Psoas muscle (tissue), 8 donors: Measurements from ENCODE around the gene SLC37A2. TPM values are rescaled to one million over a fixed set of nuclear protein-coding genes. Genes with fewer than 3 reads are reported as not detected.

Experiments used
- ATAC-seq, 4 donors: fragments of 200-7000 bp; cut with Tn5 transposase; one replicate each; pipeline ENCODE4 v1.9.1; 2020; ENCODE audit warnings: moderate library complexity in 3 of 4, mild to moderate bottlenecking in 2 of 4
- DNase-seq, 2 donors: peaks; one replicate each; pipeline ENCODE4 v3.0.0-alpha.2; 2020
- H3K27ac ChIP-seq: fragments of 200-600 bp; one replicate; pipeline ENCODE4 v1.8.0; 2022
- H3K27me3 ChIP-seq, 3 donors: fragments of 200-600 bp in 1 of 3; one replicate each; pipeline versions ENCODE4 v1.6.1 to v1.8.0; 2013 to 2022; ENCODE audit warnings: low read length in 2 of 3, mild to moderate bottlenecking in 2 of 3, moderate library complexity in 1 of 3; ENCODE audit not compliant: insufficient read depth in 3 of 3
- H3K36me3 ChIP-seq, 2 donors: fragments of 200-600 bp in 1 of 2; one replicate each; pipeline versions ENCODE4 v1.6.1 to v1.8.0; 2013 to 2022; ENCODE audit warnings: low read depth in 1 of 2, mild to moderate bottlenecking in 1 of 2, moderate library complexity in 1 of 2; ENCODE audit not compliant: insufficient read depth in 1 of 2
- H3K4me1 ChIP-seq: fragments of 200-600 bp; one replicate; pipeline ENCODE4 v1.8.0; 2022
- H3K4me3 ChIP-seq: fragments of 200-600 bp; one replicate; pipeline ENCODE4 v1.8.0; 2022; ENCODE audit warnings: mild to moderate bottlenecking
- H3K9me3 ChIP-seq: fragments of 200-600 bp; one replicate; pipeline ENCODE4 v1.8.0; 2022
- WGBS, 3 donors: extraction: QIAGEN DNeasy Blood & Tissue Kit; methylation state at CpG; one replicate each; pipeline versions ENCODE4 v1.1.6 to v1.1.7; 2013; 5-methylcytosine and 5-hydroxymethylcytosine counted together
- intact Hi-C, 2 donors: fragments of 100-400 bp; cut with DNase I; formaldehyde crosslinking; loops; one replicate each; pipeline versions ENCODE4 v1.11.0 to v1.14.2; 2022
- polyA plus RNA-seq, 3 donors: library from polyadenylated mRNA; stranded (reverse); fragments of 200-250 nt; gene quantifications; one replicate each; pipeline ENCODE4 v1.2.3, GENCODE V29; 2013
- total RNA-seq, 4 donors: library from RNA; stranded (reverse); fragmentation: NEBNext Ultra II Directional in 2 of 4; extraction: Animal tissue kit (Norgen Biotek cat#: 25700) in 2 of 4; gene quantifications; one replicate each; pipeline versions ENCODE4 v1.2.1 to v1.2.4, GENCODE V29; 2021 to 2023
- TF ChIP-seq, protein P1 (sequence below): fragments of 200-600 bp; IDR thresholded peaks from one replicate; pipeline ENCODE4 v1.8.0; 2022; ENCODE audit warnings: antibody characterized with exemption
- donor health status: healthy with polysubstance abuse.
- donor health status: DM: no; HTN: no; CAD: no; lungs with moderate emphysema.
- donor health status: Bipolar disorder and iron deficiency.
- donor health status: healthy.
- donor health status: DM: yes; HTN: yes; CAD: no.
- donor health status: DM: no; HTN: no; CAD: no.
- donor health status: DM: no; HTN: no; CAD: no.
- donor health status: DM: yes; HTN: yes; CAD: no.

Gene SLC37A2
- total and polyA plus RNA-seq, 7 donors: 0.30 to 1.9 (median 1.2) TPM

DNA sequence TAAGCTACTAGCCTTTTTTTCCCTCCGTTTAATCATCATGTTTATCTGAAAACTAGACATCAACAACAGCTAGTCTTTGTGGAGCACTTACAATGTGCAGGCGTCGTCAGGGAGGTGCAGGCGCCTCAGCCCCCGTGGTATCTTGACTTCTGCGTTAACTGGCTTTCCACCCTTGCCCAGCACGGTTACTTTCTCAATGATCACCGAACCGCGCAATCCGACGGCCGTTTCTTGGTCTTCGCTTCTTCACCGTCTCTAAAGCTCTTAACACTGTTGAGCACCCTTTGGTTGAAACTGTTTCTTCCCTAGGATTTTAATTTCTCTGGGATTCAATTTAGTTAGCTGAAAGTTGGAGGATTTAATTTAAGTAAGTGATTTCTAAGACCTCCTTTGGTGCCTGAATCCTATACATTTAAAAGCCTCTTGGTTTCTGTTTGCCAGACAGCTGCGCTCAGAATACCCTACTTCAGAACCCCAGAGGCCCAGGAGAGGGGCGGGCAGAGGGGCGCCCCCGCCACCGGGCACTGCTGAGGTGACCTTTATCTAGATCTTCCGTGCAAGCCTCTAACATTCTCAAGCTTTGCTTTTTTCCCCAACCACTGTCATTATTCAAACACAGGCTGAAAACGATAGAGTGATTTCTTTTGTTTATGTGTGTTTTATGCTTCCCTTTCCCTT, 66.3 kb downstream of the SLC37A2 start:
- 80 to 81% (median 80%) methylated on average over 22 of the region's 22 CpGs for WGBS, 3 donors
- intact Hi-C loops: loop anchor here in 1 of 2 donors (10.0 kb wide), 1 partner anchor 175 kb away; the partner anchor contains the start of gene CCDC15
- no peaks in the 10 kb centered on the region for H3K4me1 ChIP-seq
- peaks cover 0 to 27% (median 0%) of the 10 kb centered on the region in 3 donors for H3K27me3 ChIP-seq
- H3K9me3 ChIP-seq: no peaks in the 10 kb centered on the region
- TF ChIP-seq, protein P1, sequence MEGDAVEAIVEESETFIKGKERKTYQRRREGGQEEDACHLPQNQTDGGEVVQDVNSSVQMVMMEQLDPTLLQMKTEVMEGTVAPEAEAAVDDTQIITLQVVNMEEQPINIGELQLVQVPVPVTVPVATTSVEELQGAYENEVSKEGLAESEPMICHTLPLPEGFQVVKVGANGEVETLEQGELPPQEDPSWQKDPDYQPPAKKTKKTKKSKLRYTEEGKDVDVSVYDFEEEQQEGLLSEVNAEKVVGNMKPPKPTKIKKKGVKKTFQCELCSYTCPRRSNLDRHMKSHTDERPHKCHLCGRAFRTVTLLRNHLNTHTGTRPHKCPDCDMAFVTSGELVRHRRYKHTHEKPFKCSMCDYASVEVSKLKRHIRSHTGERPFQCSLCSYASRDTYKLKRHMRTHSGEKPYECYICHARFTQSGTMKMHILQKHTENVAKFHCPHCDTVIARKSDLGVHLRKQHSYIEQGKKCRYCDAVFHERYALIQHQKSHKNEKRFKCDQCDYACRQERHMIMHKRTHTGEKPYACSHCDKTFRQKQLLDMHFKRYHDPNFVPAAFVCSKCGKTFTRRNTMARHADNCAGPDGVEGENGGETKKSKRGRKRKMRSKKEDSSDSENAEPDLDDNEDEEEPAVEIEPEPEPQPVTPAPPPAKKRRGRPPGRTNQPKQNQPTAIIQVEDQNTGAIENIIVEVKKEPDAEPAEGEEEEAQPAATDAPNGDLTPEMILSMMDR: no peak
- no peaks in the 10 kb centered on the region for H3K36me3 ChIP-seq
- ATAC-seq (no peak), DNase-seq (no peak)
- no peak overlapping the region for H3K27ac ChIP-seq
- H3K4me3 ChIP-seq: no peak overlapping the region

DNA sequence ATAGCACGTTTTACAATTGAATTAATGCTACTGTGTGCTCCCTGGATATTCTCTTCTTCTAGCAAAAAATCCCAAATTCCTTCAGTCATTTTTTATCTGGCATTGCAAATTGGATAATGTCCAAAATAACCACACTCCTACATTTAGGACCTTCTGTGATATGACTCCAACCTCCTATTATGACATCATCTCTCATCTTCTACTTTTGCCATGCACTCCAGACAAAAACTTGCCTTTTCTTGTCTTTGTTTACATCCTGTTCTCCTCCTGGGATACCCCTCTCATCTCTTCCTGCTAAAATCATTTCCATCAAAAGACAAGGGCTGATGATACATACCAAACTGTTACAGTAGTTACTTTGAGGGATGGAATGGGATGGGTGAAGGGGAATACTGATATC, 69.0 kb downstream of the SLC37A2 start:
- ATAC-seq: no peak
- no peaks in the 10 kb centered on the region for H3K36me3 ChIP-seq
- TF ChIP-seq, protein P1: no peak
- no peak for DNase-seq
- H3K9me3 ChIP-seq: no peaks in the 10 kb centered on the region
- 69 to 76% (median 69%) methylated on average over 1 of the region's 1 CpG for WGBS, 3 donors
- H3K4me1 ChIP-seq: no peaks in the 10 kb centered on the region
- intact Hi-C loops: no loop called here
- H3K27ac ChIP-seq: no peak overlapping the region
- no peak overlapping the region for H3K4me3 ChIP-seq
- H3K27me3 ChIP-seq: peaks cover 0 to 30% (median 0%) of the 10 kb centered on the region in 3 donors

DNA sequence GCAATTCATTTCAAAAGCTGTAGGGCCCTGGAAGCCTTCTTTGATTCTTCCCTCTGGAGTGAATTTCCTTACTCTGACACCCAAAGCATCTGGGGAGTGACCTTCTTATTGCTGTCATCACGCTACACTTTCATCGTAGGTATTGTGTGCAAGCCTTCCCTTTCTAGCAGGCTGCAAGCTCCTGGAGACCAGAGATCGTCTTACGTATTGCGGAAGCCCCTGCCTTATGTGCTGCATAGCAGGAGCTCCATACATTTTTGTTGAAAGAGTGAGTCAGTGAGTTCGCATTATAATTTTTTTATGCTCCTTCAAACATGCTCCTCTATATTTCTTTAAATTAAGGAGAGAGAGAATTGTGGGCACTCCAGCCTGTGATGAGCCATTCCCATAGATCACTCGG, 69.5 kb downstream of the SLC37A2 start:
- Histone ChIP-seq H3K36me3 (no peaks in the 10 kb centered on the region), H3K4me1 (no peaks in the 10 kb centered on the region), H3K9me3 (no peaks in the 10 kb centered on the region), H3K27ac (no peak overlapping the region), H3K4me3 (no peak overlapping the region), H3K27me3 (peaks cover 0 to 30% (median 0%) of the 10 kb centered on the region in 3 donors)
- ATAC-seq: no peak
- DNase-seq: no peak
- WGBS, 3 donors: 72 to 75% (median 72%) methylated on average over 7 of the region's 7 CpGs
- TF ChIP-seq, protein P1: no peak
- intact Hi-C loops: no loop called here

DNA sequence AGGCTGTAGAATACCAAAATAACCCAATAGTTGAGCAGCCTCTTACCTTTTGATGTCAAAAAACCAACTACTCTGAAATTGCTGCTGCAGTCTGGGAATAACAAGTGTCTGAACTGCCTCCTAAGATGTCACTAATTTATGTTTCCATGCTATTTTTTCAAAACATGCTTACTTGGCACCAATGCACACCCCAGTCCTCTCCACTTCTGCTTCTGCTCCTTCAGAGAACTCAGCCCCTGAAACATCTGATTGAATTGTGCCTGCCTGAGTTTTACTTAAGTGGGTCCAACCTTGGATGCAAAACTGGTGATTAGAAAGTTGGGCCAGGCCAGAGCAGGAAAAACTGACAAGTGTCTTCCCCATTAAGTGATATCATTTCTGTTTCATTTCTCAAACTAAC, 72.9 kb downstream of the SLC37A2 start:
- Histone ChIP-seq H3K27ac (no peak overlapping the region), H3K4me1 (no peaks in the 10 kb centered on the region), H3K27me3 (peaks cover 0 to 20% (median 0%) of the 10 kb centered on the region in 3 donors), H3K9me3 (no peaks in the 10 kb centered on the region), H3K36me3 (no peaks in the 10 kb centered on the region), H3K4me3 (no peak overlapping the region)
- TF ChIP-seq, protein P1: no peak
- ATAC-seq (no peak), DNase-seq (no peak)
- intact Hi-C loops: no loop called here

DNA sequence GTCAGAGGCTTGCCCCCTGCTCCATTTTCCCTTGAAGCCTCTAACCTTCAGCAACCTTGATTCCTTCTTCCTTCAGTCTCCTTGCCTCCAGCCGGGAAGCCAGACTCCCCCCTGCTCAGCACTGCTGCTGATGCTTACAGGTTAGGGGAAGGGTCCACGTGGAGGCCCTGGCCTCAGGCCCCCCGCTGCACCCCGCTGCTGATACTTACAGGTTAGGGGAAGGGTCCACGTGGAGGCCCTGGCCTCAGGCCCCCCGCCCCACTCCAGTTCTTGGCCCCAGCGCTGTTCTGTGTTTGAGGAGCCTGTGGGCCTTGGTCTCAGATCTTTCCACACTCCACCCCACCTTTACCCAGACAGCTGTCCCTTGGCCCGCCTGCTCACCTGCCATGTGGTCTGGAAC, 75.9 kb downstream of the SLC37A2 start:
- Histone ChIP-seq H3K9me3 (no peaks in the 10 kb centered on the region), H3K4me1 (no peaks in the 10 kb centered on the region), H3K36me3 (no peaks in the 10 kb centered on the region), H3K4me3 (no peak overlapping the region), H3K27me3 (peaks cover 0 to 22% (median 0%) of the 10 kb centered on the region in 3 donors), H3K27ac (no peak overlapping the region)
- intact Hi-C loops: no loop called here
- DNase-seq (no peak), ATAC-seq (no peak)
- TF ChIP-seq, protein P1: no peak
- WGBS, 3 donors: 88 to 89% (median 88%) methylated on average over 8 of the region's 8 CpGs
